Body of pancreas (tissue), 4 donors: Measurements from ENCODE around the gene BEST2. TPM values are rescaled to one million over a fixed set of nuclear protein-coding genes. Genes with fewer than 3 reads are reported as not detected.
"Not testable (repeated sequence)": the region's sequence is repeated elsewhere in the genome, so short reads cannot be mapped to it uniquely, and the experiment has no call there.

Source experiments
- ATAC-seq: fragments of 150-250 bp; one replicate; pipeline ENCODE4 v1.9.1; 2016
- DNase-seq, 4 donors: peaks; one replicate each; pipeline ENCODE4 v3.0.0-alpha.2; 2019
- H3K27ac ChIP-seq, 4 donors: fragments of 200-600 bp; sonication (generic); 1 replicate in 3 of 4; 2 replicates in 1 of 4; pipeline versions ENCODE4 v1.5.1 to v1.6.1; 2016 to 2019; ENCODE audit warnings: mild to moderate bottlenecking in 1 of 4, mixed read lengths in 1 of 4, moderate library complexity in 1 of 4
- H3K27me3 ChIP-seq, 2 donors: fragments of 200-600 bp; sonication (generic); one replicate each; pipeline ENCODE4 v1.6.0; 2016; ENCODE audit warnings: mild to moderate bottlenecking in 1 of 2
- H3K36me3 ChIP-seq, 2 donors: fragments of 200-600 bp; sonication (generic); replicated peaks in 1 of 2; 2 replicates each; pipeline ENCODE4 v1.5.1; 2016; ENCODE audit warnings: low read depth in 2 of 2; ENCODE audit not compliant: insufficient read depth in 1 of 2
- H3K4me1 ChIP-seq: fragments of 200-600 bp; sonication (generic); one replicate; pipeline ENCODE4 v1.6.0; 2016
- H3K4me3 ChIP-seq, 2 donors: fragments of 200-600 bp; sonication (generic); 1 replicate in 1 of 2; 2 replicates in 1 of 2; pipeline ENCODE4 v1.5.1; 2016 to 2019
- H3K9me3 ChIP-seq, 3 donors: fragments of 200-600 bp; sonication (generic); 1 replicate in 2 of 3; 2 replicates in 1 of 3; pipeline ENCODE4 v1.5.1; 2016
- CTCF ChIP-seq, 7 experiments: fragments of 450-650 bp in 4 of 7; fragments of 200-600 bp in 3 of 7; sonication (generic) in 3 of 7; IDR thresholded peaks; one replicate each; pipeline ENCODE4 v1.5.1; 2016 to 2019; ENCODE audit warnings: antibody characterized with exemption in 7 of 7
- POLR2A ChIP-seq, 3 donors: fragments of 450-650 bp; IDR thresholded peaks; one replicate each; pipeline ENCODE4 v1.6.1; 2016; ENCODE audit warnings: antibody characterized with exemption in 3 of 3, mild to moderate bottlenecking in 2 of 3
- WGBS, 2 donors: methylation state at CpG; one replicate each; pipeline ENCODE4 v1.1.5; 2017; 5-methylcytosine and 5-hydroxymethylcytosine counted together
- intact Hi-C: fragments of 100-400 bp; cut with DNase I; formaldehyde crosslinking; loops from one replicate; pipeline ENCODE4 v1.15.1; 2023
- total RNA-seq, 2 donors: library from RNA; depleted of rRNA; stranded (reverse); fragments of >200 nt; gene quantifications; one replicate each; pipeline ENCODE4 v1.1.0, GENCODE V29; 2016

Gene BEST2
- total RNA-seq, 2 donors from 2014 or later: not detected

GRCh38 chr19:12723381-12723640 lies 28.3 kb upstream of the BEST2 start:
- intact Hi-C loops: no loop called here
- ATAC-seq (no peak), DNase-seq (no peak)
- Histone ChIP-seq H3K4me1 (peaks cover 37% of the 10 kb centered on the region), H3K27me3 (no peaks in the 10 kb centered on the region), H3K9me3 (no peaks in the 10 kb centered on the region), H3K4me3 (peak overlapping the region; percentile 14 to 27), H3K27ac (peak overlapping the region in 3 of 4 donors; percentile 86 to 93 (median 90)), H3K36me3 (no peaks in the 10 kb centered on the region)
- 1 to 3% methylated on average over 7 of the region's 7 CpGs for WGBS, 2 donors
- TF ChIP-seq POLR2A (IDR thresholded peaks at IDR 0.05): no peak
- no peak for TF ChIP-seq CTCF (IDR thresholded peaks at IDR 0.05)

GRCh38 chr19:12723641-12724426 lies 27.8 kb upstream of the BEST2 start, which contains the start of gene TNPO2:
Gene TNPO2, minus strand, starts transcription at chr19:12723932. Its CDS starts 2,955 bp downstream, at chr19:12720977.
- H3K4me3 ChIP-seq: peak within 1 kb of the TSS; percentile 14 to 27
- H3K4me1 ChIP-seq: peaks cover 37% of the 10 kb centered on the region
- intact Hi-C loops: no loop called here
- no peaks in the 10 kb centered on the region for H3K27me3 ChIP-seq
- no peak for ATAC-seq
- peak; percentile 54 to 64 (median 60) for DNase-seq
- TF ChIP-seq CTCF (IDR thresholded peaks at IDR 0.05): no peak
- TF ChIP-seq POLR2A (IDR thresholded peaks at IDR 0.05): peak in 1 of 3 donors; percentile 14
- H3K36me3 ChIP-seq: no peaks in the 10 kb centered on the region
- 4 to 5% methylated on average over 25 to 28 of the region's 28 CpGs for WGBS, 2 donors
- no peaks in the 10 kb centered on the region for H3K9me3 ChIP-seq
- peak within 1 kb of the TSS; percentile 53 to 93 (median 88) for H3K27ac ChIP-seq

- H3K27ac ChIP-seq, DNase-seq, ATAC-seq, intact Hi-C loops, H3K9me3 ChIP-seq, H3K4me3 ChIP-seq, H3K36me3 ChIP-seq, H3K27me3 ChIP-seq: not testable (repeated sequence)
- H3K4me1 ChIP-seq: peaks cover 29% of the 10 kb centered on the region
- WGBS, 2 donors: 87 to 96% methylated on average over 10 of the region's 10 CpGs
Measured at GRCh38 chr19:12725612-12726011, 26.0 kb upstream of the BEST2 start.

- intact Hi-C loops: no loop called here
- peaks cover 8 to 15% of the 10 kb centered on the region in 2 donors for H3K36me3 ChIP-seq
- H3K4me1 ChIP-seq: peaks cover 24% of the 10 kb centered on the region
- H3K27me3 ChIP-seq: no peaks in the 10 kb centered on the region
- no peak overlapping the region for H3K4me3 ChIP-seq
- H3K9me3 ChIP-seq: no peaks in the 10 kb centered on the region
- 90% methylated on average over 2 of the region's 2 CpGs for WGBS, 2 donors
- DNase-seq (no peak), ATAC-seq (no peak)
- H3K27ac ChIP-seq: no peak overlapping the region
- TF ChIP-seq POLR2A (IDR thresholded peaks at IDR 0.05) (no peak), CTCF (IDR thresholded peaks at IDR 0.05) (no peak)
Measured at GRCh38 chr19:12726988-12727316, 24.6 kb upstream of the BEST2 start.

GRCh38 chr19:12727745-12728433 lies 23.7 kb upstream of the BEST2 start:
- ATAC-seq (no peak), DNase-seq (no peak)
- H3K9me3 ChIP-seq: no peaks in the 10 kb centered on the region
- H3K4me3 ChIP-seq: no peak overlapping the region
- 89 to 90% methylated on average over 8 to 9 of the region's 9 CpGs for WGBS, 2 donors
- no peaks in the 10 kb centered on the region for H3K27me3 ChIP-seq
- peaks cover 31% of the 10 kb centered on the region for H3K4me1 ChIP-seq
- peaks cover 8 to 15% of the 10 kb centered on the region in 2 donors for H3K36me3 ChIP-seq
- intact Hi-C loops: no loop called here
- TF ChIP-seq POLR2A (IDR thresholded peaks at IDR 0.05): no peak
- no peak overlapping the region for H3K27ac ChIP-seq
